Smooth muscle cell (in vitro differentiated cells): ENCODE data around the gene CHAF1B. TPM values are rescaled to one million over a fixed set of nuclear protein-coding genes. Genes with fewer than 3 reads are reported as not detected.
A peak's percentile ranks its signal among the peaks of the same experiment; 100 is the strongest.

Source experiments
- DNase-seq: peaks from one replicate; lab custom pipeline; 2025; ENCODE audit not compliant: unreplicated experiment; lab: John Stamatoyannopoulos, UW
- H2AFZ ChIP-seq: fragments of 200-600 bp; sonication (generic); 2 replicates; pipeline ENCODE4 v1.6.0; 2016; ENCODE audit warnings: antibody characterized with exemption, low read depth, mild to moderate bottlenecking
- H3F3A ChIP-seq: fragments of 200-600 bp; sonication (generic); 2 replicates; pipeline ENCODE4 v1.6.0; 2017; ENCODE audit warnings: antibody characterized with exemption, low read depth
- H3K27ac ChIP-seq: fragments of 200-600 bp; sonication (generic); 2 replicates; pipeline ENCODE4 v1.5.1; 2016; ENCODE audit warnings: low read depth, mild to moderate bottlenecking
- H3K27me3 ChIP-seq: fragments of 200-600 bp; sonication (generic); 2 replicates; pipeline ENCODE4 v1.6.1; 2016; ENCODE audit warnings: low read depth, mild to moderate bottlenecking
- H3K36me3 ChIP-seq: fragments of 200-600 bp; sonication (generic); 2 replicates; pipeline ENCODE4 v1.5.1; 2016; ENCODE audit warnings: low read depth
- H3K4me1 ChIP-seq: fragments of 200-600 bp; sonication (generic); 2 replicates; pipeline ENCODE4 v1.5.1; 2016; ENCODE audit warnings: low read depth
- H3K4me2 ChIP-seq: fragments of 200-600 bp; sonication (generic); 2 replicates; pipeline ENCODE4 v1.6.0; 2016; ENCODE audit warnings: mild to moderate bottlenecking
- H3K4me3 ChIP-seq: fragments of 200-600 bp; sonication (generic); 2 replicates; pipeline ENCODE4 v1.5.1; 2016; ENCODE audit warnings: mild to moderate bottlenecking
- H3K79me2 ChIP-seq: fragments of 200-600 bp; sonication (generic); 2 replicates; pipeline ENCODE4 v1.6.0; 2016; ENCODE audit warnings: low read depth, mild to moderate bottlenecking
- H3K9ac ChIP-seq: fragments of 200-600 bp; sonication (generic); 2 replicates; pipeline ENCODE4 v1.6.0; 2016; ENCODE audit warnings: low read depth
- H3K9me3 ChIP-seq: fragments of 200-600 bp; sonication (generic); replicated peaks from 2 replicates; pipeline ENCODE4 v1.5.1; 2016; ENCODE audit warnings: low read depth
- H4K20me1 ChIP-seq: fragments of 200-600 bp; sonication (generic); 2 replicates; pipeline ENCODE4 v1.6.0; 2016; ENCODE audit warnings: low read depth
- CTCF ChIP-seq: fragments of 200-600 bp; sonication (generic); IDR thresholded peaks from 2 replicates; pipeline ENCODE4 v1.5.1; 2017; ENCODE audit warnings: borderline replicate concordance, mild to moderate bottlenecking, antibody characterized with exemption; ENCODE audit not compliant: insufficient read depth, poor library complexity, severe bottlenecking
- WGBS: methylation state at CpG from one replicate; pipeline ENCODE4 v1.1.7; 2016; ENCODE audit warnings: low lambda C conversion rate; 5-methylcytosine and 5-hydroxymethylcytosine counted together
- polyA plus RNA-seq: library from polyadenylated mRNA; unstranded; fragments of >200 nt; fragmentation: Nextera tagmentation; extraction: Ambion mirVana; gene quantifications from 2 replicates; pipeline ENCODE4 v1.2.1, GENCODE V29; 2016
- total RNA-seq: library from RNA; depleted of rRNA; stranded (reverse); fragments of >200 nt; gene quantifications from 2 replicates; pipeline ENCODE4 v1.2.3, GENCODE V29; 2014

Gene CHAF1B
- total and polyA plus RNA-seq, 2 experiments from 2014 or later: 2.0 to 5.3 TPM

- H3K36me3 ChIP-seq: no peaks in the 10 kb centered on the region
- no peaks in the 10 kb centered on the region for H3K79me2 ChIP-seq
- no peaks in the 10 kb centered on the region for H4K20me1 ChIP-seq
- no peaks in the 10 kb centered on the region for H3F3A ChIP-seq
- H3K9me3 ChIP-seq: no peaks in the 10 kb centered on the region
- no peak overlapping the region for H3K4me2 ChIP-seq
- peak overlapping the region; percentile 13 for H3K27ac ChIP-seq
- H3K27me3 ChIP-seq: no peaks in the 10 kb centered on the region
- no peak for TF ChIP-seq CTCF
- no peaks in the 10 kb centered on the region for H3K4me1 ChIP-seq
- H3K4me3 ChIP-seq: no peak overlapping the region
- no peak overlapping the region for H2AFZ ChIP-seq
- WGBS: 64% methylated on average over 10 of the region's 10 CpGs
- no peak for DNase-seq
- no peak overlapping the region for H3K9ac ChIP-seq
These were observed 61.1 kb downstream of the CHAF1B start for GRCh38 chr21:36446301-36446700.

- no peak for DNase-seq
- 39% methylated on average over 2 of the region's 2 CpGs for WGBS
These were observed 65.3 kb downstream of the CHAF1B start for GRCh38 chr21:36450511-36450910.

GRCh38 chr21:36451506-36451905 is 66.3 kb downstream of the CHAF1B start:
- no peak for TF ChIP-seq CTCF
- H3K4me3 ChIP-seq: no peak overlapping the region
- 92% methylated on average over 8 of the region's 8 CpGs for WGBS
- H2AFZ ChIP-seq: no peak overlapping the region
- DNase-seq: no peak
- H4K20me1 ChIP-seq: no peaks in the 10 kb centered on the region
- no peaks in the 10 kb centered on the region for H3K9me3 ChIP-seq
- H3K9ac ChIP-seq: no peak overlapping the region
- H3K27ac ChIP-seq: no peak overlapping the region
- H3K4me1 ChIP-seq: no peaks in the 10 kb centered on the region
- no peak overlapping the region for H3K4me2 ChIP-seq
- no peaks in the 10 kb centered on the region for H3F3A ChIP-seq
- no peaks in the 10 kb centered on the region for H3K36me3 ChIP-seq
- no peaks in the 10 kb centered on the region for H3K79me2 ChIP-seq
- H3K27me3 ChIP-seq: no peaks in the 10 kb centered on the region

More at GRCh38 chr21:36450511-36450910, 65.3 kb downstream of the CHAF1B start:
- Histone ChIP-seq H2AFZ (no peak overlapping the region), H3F3A (no peaks in the 10 kb centered on the region), H3K27me3 (no peaks in the 10 kb centered on the region), H3K4me2 (no peak overlapping the region), H3K9ac (peak overlapping the region; percentile 23), H3K4me1 (no peaks in the 10 kb centered on the region), H4K20me1 (no peaks in the 10 kb centered on the region), H3K9me3 (no peaks in the 10 kb centered on the region), H3K36me3 (no peaks in the 10 kb centered on the region), H3K4me3 (no peak overlapping the region), H3K79me2 (no peaks in the 10 kb centered on the region), H3K27ac (peak overlapping the region; percentile 74)
- no peak for TF ChIP-seq CTCF

- H3K79me2 ChIP-seq: no peaks in the 10 kb centered on the region
- 88% methylated on average over 6 of the region's 6 CpGs for WGBS
These were observed 67.2 kb downstream of the CHAF1B start for GRCh38 chr21:36452281-36452825.

More at GRCh38 chr21:36452281-36452825, 67.2 kb downstream of the CHAF1B start:
- Histone ChIP-seq H3K27ac (no peak overlapping the region), H2AFZ (no peak overlapping the region), H3K4me1 (no peaks in the 10 kb centered on the region), H3K36me3 (no peaks in the 10 kb centered on the region), H3K4me3 (no peak overlapping the region), H3K9ac (no peak overlapping the region), H3F3A (no peaks in the 10 kb centered on the region), H3K9me3 (no peaks in the 10 kb centered on the region), H4K20me1 (no peaks in the 10 kb centered on the region), H3K4me2 (no peak overlapping the region), H3K27me3 (no peaks in the 10 kb centered on the region)
- no peak for DNase-seq
- no peak for TF ChIP-seq CTCF
